ENCODE data around the gene PKHD1. TPM values are rescaled to one million over a fixed set of nuclear protein-coding genes. Genes with fewer than 3 reads are reported as not detected.
"Not testable (repeated sequence)": the region's sequence is repeated elsewhere in the genome, so short reads cannot be mapped to it uniquely, and the experiment has no call there.

The PKHD1 gene
- total RNA-seq, 1 donor from 2014 or later, result not detected

- intact Hi-C loops (cut with DNase I), result no loop called here
- ATAC-seq, result no peak
- no peak for DNase-seq (ENCODE audit: missing footprints)
Observed at GRCh38 chr6:52014391-52014790, 73.0 kb downstream of the PKHD1 start.

- intact Hi-C loops (cut with DNase I), result no loop called here
- ATAC-seq (no peak), DNase-seq (ENCODE audit: missing footprints) (no peak)
Observed at GRCh38 chr6:52013035-52013434, 74.4 kb downstream of the PKHD1 start.

- ATAC-seq (no peak), DNase-seq (ENCODE audit: missing footprints) (no peak)
- intact Hi-C loops (cut with DNase I), result no loop called here
Observed at GRCh38 chr6:52012582-52012981, 74.8 kb downstream of the PKHD1 start.

- ATAC-seq (no peak), DNase-seq (ENCODE audit: missing footprints) (no peak)
- intact Hi-C loops (cut with DNase I), result no loop called here
Observed at GRCh38 chr6:52010806-52011205, 76.6 kb downstream of the PKHD1 start.

DNA sequence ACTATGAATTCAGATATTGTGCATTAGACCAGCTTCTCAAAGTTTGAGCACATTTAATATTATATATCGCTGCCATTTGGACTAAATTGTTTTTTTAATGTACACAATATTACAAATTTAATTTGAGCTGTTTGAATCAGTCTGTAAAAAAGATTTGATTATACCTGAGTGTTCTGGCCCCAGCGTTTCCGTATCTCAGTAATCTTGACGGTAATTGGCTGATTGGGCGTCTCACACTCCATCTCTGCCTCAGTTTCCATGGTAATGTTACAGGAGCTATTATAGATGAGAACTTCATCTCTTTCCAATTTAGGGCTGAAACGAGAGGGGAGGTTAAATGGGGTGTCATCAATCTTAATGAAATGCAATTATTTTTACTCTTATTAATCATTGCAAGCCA is 77.3 kb downstream of the PKHD1 start:
- no peak for ATAC-seq
- intact Hi-C loops (cut with DNase I), result no loop called here

GRCh38 chr6:52009466-52010140 is 77.8 kb downstream of the PKHD1 start:
- intact Hi-C loops (cut with DNase I), result no loop called here
- ATAC-seq, result no peak
- DNase-seq (ENCODE audit: missing footprints), result no peak

More for the DNA sequence above, 77.3 kb downstream of the PKHD1 start:
- DNase-seq (ENCODE audit: missing footprints), result no peak

DNA sequence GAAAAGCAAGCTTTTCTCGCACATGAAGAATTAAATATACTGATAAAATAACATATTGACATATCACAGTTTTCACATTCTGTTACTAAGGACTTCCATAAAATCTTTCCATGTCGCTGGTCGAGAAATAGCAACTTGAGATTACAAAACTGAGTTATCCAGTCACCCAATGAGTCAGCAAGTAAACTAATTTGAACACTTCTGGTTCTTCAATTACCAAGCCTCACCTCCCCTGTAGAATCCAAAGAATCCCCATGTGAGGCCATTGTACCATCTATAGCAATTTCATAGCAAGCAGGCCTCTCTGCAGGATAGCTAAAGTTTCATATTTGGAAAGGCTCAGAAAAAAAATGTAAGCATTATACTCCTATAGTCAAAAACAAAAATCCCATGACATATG is 87.3 kb downstream of the PKHD1 start:
- intact Hi-C loops (cut with DNase I), result no loop called here
- DNase-seq (ENCODE audit: missing footprints) (no peak), ATAC-seq (no peak)

GRCh38 chr6:51996296-51996947 is 91.0 kb downstream of the PKHD1 start:
- intact Hi-C loops (cut with DNase I), result no loop called here
- ATAC-seq, result no peak
- DNase-seq (ENCODE audit: missing footprints), result no peak

DNA sequence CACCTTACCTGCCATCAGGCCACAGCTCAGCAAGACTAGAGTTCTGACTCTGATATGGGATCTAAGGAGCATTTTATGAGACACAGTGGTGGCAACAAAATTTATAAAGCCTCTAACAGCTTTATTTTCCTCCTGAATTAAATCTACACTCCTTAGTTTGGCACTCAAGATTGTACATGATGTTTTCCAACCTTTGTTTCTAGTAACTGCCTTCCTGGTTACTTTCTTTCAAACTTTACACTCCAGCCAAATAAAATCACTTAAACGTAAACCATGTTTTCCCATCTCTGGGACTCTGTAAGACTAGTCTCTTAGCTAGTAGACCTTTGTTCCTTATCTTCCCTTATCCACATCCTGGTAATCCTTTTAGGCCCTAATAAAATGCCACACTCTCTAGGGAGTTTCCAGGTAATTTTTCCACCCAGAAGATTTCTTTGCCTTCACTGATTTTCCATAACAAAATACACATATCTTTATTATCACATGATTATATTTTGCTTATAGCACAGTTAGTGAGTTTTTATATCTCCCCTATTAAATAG is 92.1 kb downstream of the PKHD1 start:
- intact Hi-C loops (cut with DNase I), result no loop called here
- DNase-seq (ENCODE audit: missing footprints), result no peak
- ATAC-seq, result no peak

DNA sequence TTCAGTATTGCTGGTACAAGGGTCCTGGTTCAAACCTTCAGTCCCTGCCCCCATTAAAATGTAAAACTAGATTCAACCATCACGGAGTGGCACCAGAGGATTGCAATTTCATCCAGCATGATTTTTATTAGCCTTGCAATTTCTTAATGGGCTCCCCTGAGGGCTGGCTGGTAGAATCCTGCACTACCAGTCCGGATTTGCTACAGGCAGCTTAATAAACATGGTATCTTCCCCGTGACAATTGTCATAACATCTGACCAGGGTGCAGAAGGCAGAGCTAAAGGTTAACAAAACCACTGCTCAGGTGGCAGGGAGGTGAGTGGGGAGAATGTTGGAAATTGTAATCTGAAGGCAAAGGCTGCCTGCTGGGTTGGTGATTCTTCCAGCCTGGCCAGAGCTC is 94.5 kb downstream of the PKHD1 start:
- no peak for ATAC-seq
- intact Hi-C loops (cut with DNase I), result no loop called here
- no peak for DNase-seq (ENCODE audit: missing footprints)

- intact Hi-C loops (cut with DNase I), result no loop called here
- DNase-seq (ENCODE audit: missing footprints) (no peak), ATAC-seq (no peak)
Observed at GRCh38 chr6:51989789-51990188, 97.6 kb downstream of the PKHD1 start.

DNA sequence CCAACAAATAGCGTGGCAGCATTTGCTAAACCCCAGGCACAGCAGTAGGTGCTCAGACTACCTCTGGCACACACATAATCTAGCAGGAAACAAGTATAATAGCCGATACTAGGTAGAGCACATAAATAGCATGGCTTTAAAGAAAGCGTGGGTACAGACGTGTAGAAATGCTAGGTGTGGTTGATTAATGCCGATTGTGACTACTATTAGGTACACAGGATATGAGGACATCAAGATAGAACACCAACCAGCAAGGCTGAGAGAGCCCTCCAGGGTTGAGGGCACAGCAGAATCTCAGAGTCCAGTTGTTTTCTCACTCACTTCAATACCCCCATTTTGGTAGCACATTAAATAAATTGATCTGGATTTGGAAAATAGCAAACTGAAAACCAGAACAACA is 100.5 kb downstream of the PKHD1 start:
- ATAC-seq (no peak), DNase-seq (ENCODE audit: missing footprints) (no peak)
- intact Hi-C loops (cut with DNase I), result no loop called here

DNA sequence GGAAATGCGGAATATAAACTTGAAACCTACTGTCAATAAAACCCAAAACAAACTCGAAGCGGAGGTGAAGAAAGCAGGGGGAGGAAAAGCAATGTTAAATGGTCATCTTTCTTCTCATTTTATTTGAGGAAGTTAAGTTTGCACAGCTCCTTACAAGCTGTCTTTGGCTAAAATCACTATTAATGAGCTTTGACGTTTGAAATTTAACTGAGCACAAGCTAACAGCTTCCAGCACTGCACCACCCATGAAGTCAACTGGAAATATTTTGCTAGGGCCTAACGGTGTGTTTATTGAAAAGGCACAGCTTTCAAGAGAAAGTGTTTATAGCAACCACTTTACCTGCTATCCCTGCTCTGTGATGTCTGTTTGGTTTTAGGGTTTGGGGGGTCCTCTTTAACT is 103.8 kb downstream of the PKHD1 start:
- DNase-seq (ENCODE audit: missing footprints) (no peak), ATAC-seq (no peak)
- intact Hi-C loops (cut with DNase I), result no loop called here

DNA sequence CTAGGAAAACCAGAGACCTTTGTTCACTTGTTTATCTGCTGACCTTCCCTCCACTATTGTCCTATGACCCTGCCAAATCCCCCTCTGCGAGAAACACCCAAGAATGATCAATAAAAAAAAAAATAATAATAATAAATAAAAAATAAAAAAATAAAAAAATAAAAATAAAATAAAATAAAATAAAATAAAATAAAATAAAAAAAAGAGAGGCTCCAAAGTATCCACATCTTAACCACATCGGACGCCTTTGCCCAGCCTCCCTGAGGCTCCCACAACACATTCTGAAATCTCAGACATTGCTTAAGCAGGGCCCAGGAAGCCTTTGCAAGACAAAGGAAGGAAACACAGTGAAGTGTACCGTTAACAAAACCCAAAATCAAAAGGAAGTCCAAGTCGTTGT is 104.7 kb downstream of the PKHD1 start:
- intact Hi-C loops (cut with DNase I); DNase-seq (ENCODE audit: missing footprints); ATAC-seq: not testable (repeated sequence)

DNA sequence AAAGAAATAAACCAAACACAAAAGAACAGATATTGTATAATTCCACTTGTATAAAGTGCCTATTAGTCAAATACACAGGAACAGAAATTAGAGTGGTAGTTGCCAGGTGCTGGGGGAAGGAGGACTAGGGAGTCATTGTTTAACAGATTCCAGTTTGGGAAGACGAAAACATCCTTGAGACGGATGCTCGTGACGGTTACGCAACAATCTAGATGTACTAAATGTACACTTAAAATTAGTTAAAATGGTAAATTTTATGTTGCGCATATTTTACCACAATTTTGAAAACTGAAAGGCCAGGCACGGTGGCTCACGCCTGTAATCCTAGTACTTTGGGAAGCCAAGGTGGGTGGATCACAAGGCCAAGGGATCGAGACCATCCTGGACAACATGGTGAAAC is 111.0 kb downstream of the PKHD1 start:
- intact Hi-C loops (cut with DNase I), result no loop called here
- DNase-seq (ENCODE audit: missing footprints), result no peak
- no peak for ATAC-seq

DNA sequence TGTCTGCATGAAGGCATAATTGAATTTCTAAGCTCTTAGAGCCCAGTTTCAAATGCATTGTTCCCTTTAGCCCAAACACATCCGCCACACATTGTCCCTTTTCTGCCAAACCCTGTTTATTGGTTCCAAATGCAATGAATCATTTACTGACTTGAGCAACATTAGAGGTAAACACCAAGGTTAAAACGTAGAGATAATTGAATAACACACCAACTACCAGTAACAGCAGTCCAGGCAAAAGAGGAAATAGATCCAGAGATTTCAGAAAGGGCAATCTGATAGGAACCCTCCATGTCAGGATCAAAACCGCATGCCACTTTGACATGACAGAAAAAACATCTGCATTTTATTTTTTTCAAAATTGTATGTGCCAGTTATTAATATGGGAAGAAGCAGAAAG is 114.8 kb downstream of the PKHD1 start:
- DNase-seq (ENCODE audit: missing footprints) (no peak), ATAC-seq (no peak)
- intact Hi-C loops (cut with DNase I), result no loop called here

GRCh38 chr6:51968265-51968664 is 119.1 kb downstream of the PKHD1 start:
- no peak for DNase-seq (ENCODE audit: missing footprints)
- intact Hi-C loops (cut with DNase I), result loop anchor here (10.0 kb wide), 1 partner anchor 433 kb away; no protein-coding TSS in a partner anchor
- ATAC-seq, result no peak

DNA sequence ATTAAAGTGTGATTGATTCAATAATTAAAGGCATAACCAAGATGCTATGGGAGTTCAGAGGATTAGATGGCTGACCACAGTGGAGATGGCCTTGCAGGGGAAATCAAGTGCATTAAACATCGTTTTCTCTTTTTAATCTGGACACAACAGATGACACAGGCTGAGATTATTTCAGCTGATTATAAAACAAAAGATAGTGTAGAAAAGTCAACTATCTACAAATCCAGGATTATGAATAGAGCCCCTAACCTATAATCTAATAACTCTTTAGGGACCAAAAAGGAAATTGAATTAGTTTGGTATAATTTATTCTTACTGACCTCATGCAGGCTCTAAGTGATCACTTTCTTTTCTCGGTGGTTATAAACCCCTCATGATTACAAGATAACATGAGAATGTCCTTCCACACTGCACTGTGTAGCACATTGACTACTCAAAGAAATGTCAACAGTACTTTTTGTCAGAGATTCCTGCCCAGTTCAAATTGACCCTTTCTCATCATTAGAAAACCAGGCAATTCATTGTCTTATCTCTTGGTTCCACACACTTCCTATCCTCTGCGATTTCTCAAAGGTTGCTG is 122.1 kb downstream of the PKHD1 start:
- intact Hi-C loops (cut with DNase I), result loop anchor here (10.0 kb wide), 1 partner anchor 431 kb away; no protein-coding TSS in a partner anchor
- ATAC-seq, result no peak

GRCh38 chr6:51963980-51964379 is 123.4 kb downstream of the PKHD1 start:
- intact Hi-C loops (cut with DNase I), result loop anchor here (10.0 kb wide), 1 partner anchor 429 kb away; no protein-coding TSS in a partner anchor
- no peak for DNase-seq (ENCODE audit: missing footprints)
- ATAC-seq, result no peak

More for the DNA sequence above, 122.1 kb downstream of the PKHD1 start:
- no peak for DNase-seq (ENCODE audit: missing footprints)

- no peak for ATAC-seq
- no peak for DNase-seq (ENCODE audit: missing footprints)
- intact Hi-C loops (cut with DNase I), result loop anchor here (10.0 kb wide), 1 partner anchor 428 kb away; no protein-coding TSS in a partner anchor
Observed at GRCh38 chr6:51962354-51962753, 125.1 kb downstream of the PKHD1 start.
